ENCODE results near the gene GPATCH2. TPM values are rescaled to one million over a fixed set of nuclear protein-coding genes. Genes with fewer than 3 reads are reported as not detected.

GPATCH2 gene
- total and polyA plus RNA-seq, 11 donors, result 2.3 to 8.5 (median 7.5) TPM

DNA sequence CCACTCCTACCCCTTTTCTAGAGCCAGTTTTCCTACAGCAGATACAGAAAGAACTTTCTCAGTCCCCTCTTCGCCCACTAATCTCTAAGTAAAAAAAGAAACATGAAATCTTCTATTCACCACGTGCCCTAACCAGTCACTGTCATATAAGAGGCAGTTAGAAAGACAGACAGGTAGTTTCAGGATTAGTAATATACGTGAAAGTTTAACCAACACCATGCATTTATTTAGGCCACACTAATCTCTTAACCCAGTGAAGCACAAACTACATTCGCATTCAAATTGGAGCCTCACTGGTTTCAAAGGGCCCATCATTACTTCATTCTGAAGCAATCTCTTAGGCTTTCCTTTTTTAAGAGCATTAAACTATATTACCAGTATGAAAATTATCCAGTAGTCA lies 10.1 kb downstream of the GPATCH2 start:
- no peaks in the 10 kb centered on the region for H3K9me3 ChIP-seq
- peaks cover 0 to 21% (median 17%) of the 10 kb centered on the region in 9 donors for H3K36me3 ChIP-seq
- no peak for ATAC-seq
- H3K27ac ChIP-seq, result no peak overlapping the region
- 73 to 91% (median 81%) methylated on average over 4 of the region's 4 CpGs for WGBS, 4 donors
- no peaks in the 10 kb centered on the region for H3K4me1 ChIP-seq
- H3K27me3 ChIP-seq, result no peaks in the 10 kb centered on the region
- DNase-seq, result no peak
- intact Hi-C loops (cut with DNase I), result no loop called here
- no peak for TF ChIP-seq POLR2A (IDR thresholded peaks at IDR 0.05)
- TF ChIP-seq, protein P1, sequence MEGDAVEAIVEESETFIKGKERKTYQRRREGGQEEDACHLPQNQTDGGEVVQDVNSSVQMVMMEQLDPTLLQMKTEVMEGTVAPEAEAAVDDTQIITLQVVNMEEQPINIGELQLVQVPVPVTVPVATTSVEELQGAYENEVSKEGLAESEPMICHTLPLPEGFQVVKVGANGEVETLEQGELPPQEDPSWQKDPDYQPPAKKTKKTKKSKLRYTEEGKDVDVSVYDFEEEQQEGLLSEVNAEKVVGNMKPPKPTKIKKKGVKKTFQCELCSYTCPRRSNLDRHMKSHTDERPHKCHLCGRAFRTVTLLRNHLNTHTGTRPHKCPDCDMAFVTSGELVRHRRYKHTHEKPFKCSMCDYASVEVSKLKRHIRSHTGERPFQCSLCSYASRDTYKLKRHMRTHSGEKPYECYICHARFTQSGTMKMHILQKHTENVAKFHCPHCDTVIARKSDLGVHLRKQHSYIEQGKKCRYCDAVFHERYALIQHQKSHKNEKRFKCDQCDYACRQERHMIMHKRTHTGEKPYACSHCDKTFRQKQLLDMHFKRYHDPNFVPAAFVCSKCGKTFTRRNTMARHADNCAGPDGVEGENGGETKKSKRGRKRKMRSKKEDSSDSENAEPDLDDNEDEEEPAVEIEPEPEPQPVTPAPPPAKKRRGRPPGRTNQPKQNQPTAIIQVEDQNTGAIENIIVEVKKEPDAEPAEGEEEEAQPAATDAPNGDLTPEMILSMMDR (IDR thresholded peaks at IDR 0.05), result no peak
- no peak overlapping the region for H3K4me3 ChIP-seq

DNA sequence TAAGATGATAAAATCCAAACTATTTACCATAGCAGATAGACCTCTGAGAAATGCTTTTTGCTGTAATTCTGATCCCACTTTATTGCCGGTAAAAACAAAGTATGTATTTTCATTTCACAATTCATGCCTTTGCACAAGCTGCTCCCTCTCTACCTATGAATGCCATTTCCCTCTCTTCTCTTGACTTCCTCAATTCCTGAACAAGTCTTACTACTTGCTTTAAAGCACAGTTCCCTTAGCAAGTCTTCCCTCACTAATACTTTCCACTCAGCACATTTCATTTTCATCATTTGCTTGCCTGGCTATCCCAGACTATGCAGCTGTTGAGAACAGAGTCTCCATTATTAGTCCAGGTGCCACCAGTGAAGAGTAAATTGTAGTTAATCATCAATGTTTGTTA lies 13.8 kb downstream of the GPATCH2 start:
- H3K36me3 ChIP-seq, result peaks cover 0 to 32% (median 24%) of the 10 kb centered on the region in 9 donors
- no peaks in the 10 kb centered on the region for H3K27me3 ChIP-seq
- DNase-seq (no peak), ATAC-seq (no peak)
- H3K4me3 ChIP-seq, result no peak overlapping the region
- no peaks in the 10 kb centered on the region for H3K4me1 ChIP-seq
- intact Hi-C loops (cut with DNase I), result no loop called here
- no peak overlapping the region for H3K27ac ChIP-seq
- TF ChIP-seq, protein P1 (IDR thresholded peaks at IDR 0.05), result no peak
- TF ChIP-seq POLR2A (IDR thresholded peaks at IDR 0.05), result no peak
- 90 to 98% (median 94%) methylated on average over 1 of the region's 1 CpG for WGBS, 4 donors
- no peaks in the 10 kb centered on the region for H3K9me3 ChIP-seq

DNA sequence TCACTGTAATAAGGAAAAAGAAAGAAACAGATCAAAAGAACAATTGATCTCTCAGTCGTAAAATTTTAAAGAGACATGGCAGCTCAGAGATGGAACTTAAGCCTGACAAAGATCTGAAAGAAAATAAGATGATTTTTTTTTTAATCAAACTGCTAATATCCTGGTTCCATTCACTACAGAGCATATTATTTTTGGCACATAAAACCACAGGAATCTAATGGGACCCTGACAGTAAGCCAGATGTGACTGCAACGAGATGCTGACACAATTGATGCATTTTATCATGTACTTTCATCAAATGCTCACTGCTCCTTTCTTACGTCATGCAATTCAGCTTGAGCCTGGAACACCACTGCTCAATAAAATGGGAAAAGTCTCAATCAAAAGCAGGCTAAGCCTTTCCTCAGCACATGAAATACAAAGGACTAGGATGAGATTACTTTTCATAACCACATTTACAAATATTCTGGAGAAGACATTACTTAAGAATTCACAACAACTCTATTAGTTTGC lies 16.6 kb downstream of the GPATCH2 start:
- Histone ChIP-seq H3K4me1 (no peaks in the 10 kb centered on the region), H3K27me3 (no peaks in the 10 kb centered on the region), H3K27ac (no peak overlapping the region), H3K36me3 (peaks cover 0 to 47% (median 28%) of the 10 kb centered on the region in 9 donors), H3K9me3 (no peaks in the 10 kb centered on the region), H3K4me3 (no peak overlapping the region)
- ATAC-seq, result no peak
- intact Hi-C loops (cut with DNase I), result no loop called here
- TF ChIP-seq, protein P1 (IDR thresholded peaks at IDR 0.05), result no peak
- no peak for TF ChIP-seq POLR2A (IDR thresholded peaks at IDR 0.05)
- 57 to 72% (median 66%) methylated on average over 3 of the region's 3 CpGs for WGBS, 4 donors
- DNase-seq, result no peak

DNA sequence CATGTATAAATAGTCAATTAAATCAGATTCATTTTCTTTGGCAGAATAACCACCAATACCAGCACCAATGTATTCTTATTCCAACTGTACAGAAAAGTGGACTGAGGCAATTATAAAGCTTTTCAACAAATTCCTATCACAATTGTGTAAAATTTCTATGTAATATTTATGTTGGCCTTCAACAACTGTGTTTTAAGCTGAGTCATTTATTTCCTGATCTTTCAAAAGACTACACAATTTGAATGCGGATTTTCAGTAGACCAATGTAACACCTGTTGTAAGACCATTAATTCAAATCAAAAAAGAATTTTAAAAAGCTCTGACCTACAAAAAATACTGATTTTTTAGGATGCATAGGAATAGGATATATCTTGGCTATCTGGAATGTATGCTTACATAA lies 25.5 kb downstream of the GPATCH2 start:
- no peak for DNase-seq
- intact Hi-C loops (cut with DNase I), result no loop called here
- Histone ChIP-seq H3K9me3 (no peaks in the 10 kb centered on the region), H3K36me3 (peaks cover 0 to 37% (median 28%) of the 10 kb centered on the region in 9 donors), H3K27me3 (no peaks in the 10 kb centered on the region), H3K27ac (no peak overlapping the region), H3K4me1 (peaks cover 0 to 3% (median 0%) of the 10 kb centered on the region in 12 donors), H3K4me3 (no peak overlapping the region)
- WGBS, 4 donors, result 95 to 100% (median 97%) methylated on average over 1 of the region's 1 CpG
- TF ChIP-seq, protein P1 (IDR thresholded peaks at IDR 0.05), result no peak
- no peak for TF ChIP-seq POLR2A (IDR thresholded peaks at IDR 0.05)
- ATAC-seq, result no peak

All from heart left ventricle (tissue), 16 donors.